Left forelimb (tissue), 1 donor: Measurements from ENCODE around the gene RPS6KA2.
"Not testable (repeated sequence)": the region's sequence is repeated elsewhere in the genome, so short reads cannot be mapped to it uniquely, and the experiment has no call there.

Experiments
- DNase-seq: peaks from one replicate; pipeline ENCODE4 v3.0.0-alpha.2; 2018; ENCODE audit warnings: low spot score

The RPS6KA2 gene

DNA sequence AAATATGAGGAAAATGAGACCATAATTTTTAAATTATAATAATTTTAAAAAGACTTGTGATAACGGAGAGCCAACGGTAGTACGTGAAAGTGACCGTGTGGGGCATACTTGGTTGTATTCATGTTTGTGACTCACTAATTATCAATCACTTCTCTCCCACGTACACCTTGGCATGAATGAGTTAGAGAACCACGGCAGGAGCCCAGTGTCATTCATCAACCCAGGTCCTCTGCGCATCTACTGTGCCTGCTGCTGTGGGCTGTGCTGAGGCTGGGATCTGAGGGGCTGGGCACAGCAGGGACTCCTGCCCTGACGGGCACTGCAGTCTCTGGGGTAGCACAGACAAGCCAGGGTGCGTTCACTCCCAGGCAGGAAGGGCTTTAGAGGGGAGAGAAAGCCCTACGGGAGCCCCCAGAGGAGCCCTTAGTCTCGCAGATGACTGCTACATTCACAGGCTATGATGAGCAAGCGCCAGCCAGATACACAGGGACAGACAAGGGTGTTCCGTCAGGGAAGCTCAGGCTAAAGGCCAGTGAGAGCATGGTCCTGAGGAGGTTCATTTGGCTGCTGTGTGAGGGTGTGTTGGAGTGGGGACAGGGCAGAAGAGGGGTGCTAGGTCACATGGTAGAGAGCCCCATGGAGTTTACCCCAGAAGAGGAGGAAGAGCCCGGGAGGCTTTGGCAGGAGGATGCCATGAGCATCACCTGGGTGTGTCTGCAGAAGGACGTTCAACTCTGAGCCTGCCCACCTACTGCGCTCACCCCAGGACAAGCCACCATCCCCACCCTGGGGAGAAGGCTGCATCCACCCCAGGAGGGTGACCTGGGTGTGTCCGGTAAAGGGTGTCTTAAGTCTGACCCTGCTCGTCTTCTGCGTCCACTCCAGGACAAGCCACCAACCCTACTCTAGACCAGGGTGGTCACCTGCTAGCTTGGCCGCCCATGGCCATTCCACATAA, 8.2 kb upstream of the RPS6KA2 start:
- peak; percentile 60 for DNase-seq

DNA sequence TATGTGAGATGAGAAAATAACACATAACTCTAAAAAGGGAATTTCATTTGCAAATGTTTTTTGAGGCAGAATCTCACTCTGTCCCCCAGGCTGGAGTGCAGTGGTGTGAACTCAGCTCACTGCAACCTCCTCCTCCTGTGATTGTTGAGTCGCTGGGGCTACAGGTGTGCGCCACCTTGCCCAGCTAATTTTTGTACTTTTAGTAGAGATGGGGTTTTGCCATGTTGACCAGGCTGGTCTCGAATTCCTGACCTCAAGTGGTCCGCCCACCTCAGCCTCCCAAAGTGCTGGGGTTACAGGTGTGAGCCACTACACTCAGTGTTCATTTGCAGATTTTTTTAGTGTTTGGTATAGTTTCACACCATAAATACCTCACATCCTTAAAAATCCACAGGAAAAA, 7.5 kb upstream of the RPS6KA2 start:
- not testable (repeated sequence) for DNase-seq

DNA sequence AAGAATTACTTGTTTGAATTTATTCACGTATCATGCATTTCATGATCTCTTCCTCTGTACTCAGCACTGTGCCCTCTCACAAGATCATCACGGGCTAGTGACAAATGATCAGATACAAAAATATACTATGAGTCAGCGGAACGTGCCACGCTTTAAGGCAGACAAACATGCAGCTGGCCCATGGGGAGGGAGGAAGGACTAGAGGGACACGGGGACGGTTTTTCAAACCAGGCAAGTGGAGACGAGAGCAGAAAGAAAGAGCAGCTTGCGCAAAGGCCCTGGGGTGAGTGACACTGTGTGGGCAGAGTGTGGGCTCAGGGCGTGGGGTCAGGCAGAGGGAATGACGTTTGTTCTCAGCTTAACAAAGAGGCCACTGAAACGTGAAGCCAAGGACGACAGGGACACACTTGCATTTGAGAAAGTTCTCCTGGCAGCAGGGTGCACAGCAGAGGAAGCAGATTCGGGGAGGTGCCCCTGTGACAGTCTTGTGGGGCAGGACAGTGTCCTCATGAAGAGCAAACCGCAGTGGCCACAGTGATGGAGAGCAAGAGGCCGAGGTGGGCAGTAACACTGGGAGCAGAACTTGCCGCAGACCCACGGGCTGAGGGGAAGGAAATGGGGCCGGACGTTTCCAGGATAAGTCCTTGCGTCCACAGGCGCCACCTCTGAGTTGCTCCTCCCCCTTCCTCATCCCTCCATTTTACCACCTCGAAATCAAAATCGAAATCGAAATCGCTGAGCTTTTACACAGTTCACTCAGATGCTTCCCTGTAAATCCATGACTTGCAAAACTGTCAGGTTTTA, 6.9 kb upstream of the RPS6KA2 start:
- DNase-seq = peak; percentile 56

DNA sequence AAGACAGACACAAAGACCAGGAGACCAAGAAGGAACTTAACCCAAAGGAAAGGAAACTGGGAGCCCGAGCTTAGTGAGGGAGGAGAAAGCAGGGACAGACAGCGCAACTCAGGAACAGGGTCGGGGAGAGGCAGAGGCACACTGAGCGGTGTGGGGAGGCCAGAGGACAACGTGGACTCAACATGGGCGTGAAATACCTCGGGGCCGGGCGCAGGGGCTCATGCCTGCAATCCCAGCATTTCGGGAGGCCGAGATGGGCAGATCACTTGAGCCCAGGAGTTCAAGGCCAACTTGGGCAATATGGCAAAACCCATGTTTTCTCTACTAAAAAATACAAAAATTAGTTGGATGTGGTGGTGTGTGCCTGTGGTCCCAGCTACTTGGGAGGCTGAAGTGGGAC, 5.7 kb upstream of the RPS6KA2 start:
- peak; percentile 42 for DNase-seq

DNA sequence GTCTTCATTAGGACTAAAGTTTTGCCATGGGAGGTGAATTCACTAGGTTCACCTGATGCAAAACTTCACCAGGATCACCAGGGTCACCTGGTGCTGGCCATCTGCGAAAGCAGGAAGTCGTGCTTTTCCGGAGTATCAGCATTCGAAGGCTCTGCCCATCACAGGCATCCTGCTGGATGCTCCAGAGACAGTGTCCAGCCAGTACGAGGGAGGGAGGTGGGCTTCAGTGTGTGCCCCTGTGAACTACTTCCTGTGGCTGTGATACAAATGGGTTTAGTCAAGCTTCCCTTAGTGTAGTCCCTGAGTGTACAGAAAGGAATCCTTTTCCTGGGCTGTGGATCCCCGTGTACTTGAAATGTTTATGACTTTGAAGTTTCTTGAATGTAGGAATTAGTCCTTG, 3.4 kb upstream of the RPS6KA2 start:
- no peak for DNase-seq

DNA sequence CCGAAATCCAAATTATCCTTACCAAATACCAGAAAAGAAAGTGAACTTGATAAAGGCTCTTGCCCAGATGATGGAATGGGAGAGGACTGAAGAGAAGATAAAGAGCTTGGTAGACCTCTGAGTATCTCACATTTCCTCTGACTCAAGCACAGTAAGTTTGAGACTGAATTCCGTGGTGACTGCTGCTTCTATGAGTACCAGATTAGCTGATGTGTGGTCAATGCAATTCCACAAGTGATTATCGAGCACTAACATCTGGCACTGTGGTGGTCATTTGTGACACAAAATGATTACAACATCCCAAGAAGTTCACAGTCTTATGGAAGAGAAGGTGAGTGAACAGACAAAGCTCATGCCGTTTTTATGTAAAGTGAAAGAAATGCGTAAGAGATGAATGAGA, 2.6 kb upstream of the RPS6KA2 start:
- DNase-seq = no peak

DNA sequence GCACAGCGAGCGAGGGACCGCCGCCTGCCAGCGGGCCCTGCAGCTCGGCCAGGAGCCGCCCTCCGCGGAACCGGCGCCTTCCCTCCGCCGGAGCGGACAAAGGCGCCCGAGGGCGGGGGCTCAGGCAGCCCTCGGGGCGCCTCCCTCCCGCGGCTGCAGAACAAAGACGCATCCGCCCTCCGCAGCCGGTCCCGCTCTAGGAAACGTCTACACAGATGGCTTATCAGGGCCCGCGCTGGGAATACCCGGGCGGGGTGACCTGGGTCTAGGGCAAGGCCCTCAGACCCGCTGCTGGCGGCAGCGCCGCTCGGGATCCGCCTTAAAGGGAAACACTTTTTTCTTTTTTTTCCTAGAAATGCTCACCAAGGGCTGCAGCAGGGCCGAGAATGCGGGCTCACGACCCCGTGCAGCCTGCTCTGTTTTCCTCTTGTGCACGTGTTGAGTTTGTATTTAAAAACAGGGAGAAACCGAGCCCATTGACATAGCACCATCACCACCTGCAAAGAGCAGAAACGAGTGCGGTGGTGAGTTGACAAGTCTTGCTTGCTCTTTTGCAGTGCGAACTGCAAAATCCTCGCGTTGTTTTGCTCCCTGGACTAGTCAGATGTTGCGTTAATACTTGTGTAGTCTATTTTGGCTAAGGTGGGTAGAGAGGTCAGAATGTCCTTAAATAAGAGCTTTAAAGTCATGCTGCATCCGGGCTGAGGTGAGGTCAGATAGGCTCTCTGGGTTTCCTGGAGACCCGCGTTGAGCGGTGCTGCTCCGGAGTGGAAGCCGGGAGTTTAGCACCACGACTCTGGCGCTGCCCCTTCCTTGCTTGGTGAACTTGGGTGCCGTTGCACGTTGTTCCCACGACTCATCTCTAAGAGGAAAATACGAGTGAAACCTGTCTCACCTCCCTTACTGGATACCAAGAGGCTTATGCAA, 1.1 kb upstream of the RPS6KA2 start:
- no peak for DNase-seq

DNA sequence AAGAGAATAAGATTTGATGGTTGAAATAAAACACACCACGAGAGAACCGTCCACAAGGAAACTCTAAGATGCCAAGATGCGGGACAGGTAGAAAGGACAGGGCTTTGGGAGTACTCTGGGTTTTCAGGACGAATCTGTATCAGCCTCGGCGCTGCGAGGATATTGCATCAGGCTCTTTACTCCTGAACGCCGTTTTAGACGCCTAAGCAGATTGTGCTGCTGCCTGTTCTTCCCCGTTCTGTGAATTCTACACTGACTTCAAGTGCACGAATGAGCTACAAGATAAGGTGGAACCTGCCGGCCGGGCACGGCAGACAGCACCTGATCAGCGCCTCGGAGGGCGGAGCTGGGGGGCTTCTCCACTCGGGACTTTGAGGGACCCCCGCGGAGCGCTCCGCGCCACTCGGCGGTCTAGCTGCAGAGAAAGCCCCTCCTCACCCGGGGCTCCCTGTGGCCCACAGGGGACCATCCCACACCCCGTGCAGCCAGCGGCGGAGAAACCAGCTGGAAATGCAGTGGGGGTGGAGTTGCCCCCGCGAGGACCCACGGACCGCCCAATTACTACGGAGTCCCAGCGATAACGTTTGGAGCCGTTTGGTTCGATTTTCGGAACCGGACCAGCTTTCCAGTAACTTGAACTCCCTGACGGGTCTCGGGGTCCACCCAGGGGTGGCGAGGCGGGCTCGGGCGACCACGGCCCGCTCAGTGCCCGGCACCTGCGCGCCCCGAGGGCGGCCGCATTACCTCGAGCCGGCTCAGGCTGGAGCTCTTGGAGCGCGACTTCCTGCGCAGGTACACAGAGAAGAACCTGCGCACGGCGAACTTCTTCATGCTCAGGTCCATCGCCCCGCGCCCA, 646 bp downstream of the RPS6KA2 start:
- no peak for DNase-seq

DNA sequence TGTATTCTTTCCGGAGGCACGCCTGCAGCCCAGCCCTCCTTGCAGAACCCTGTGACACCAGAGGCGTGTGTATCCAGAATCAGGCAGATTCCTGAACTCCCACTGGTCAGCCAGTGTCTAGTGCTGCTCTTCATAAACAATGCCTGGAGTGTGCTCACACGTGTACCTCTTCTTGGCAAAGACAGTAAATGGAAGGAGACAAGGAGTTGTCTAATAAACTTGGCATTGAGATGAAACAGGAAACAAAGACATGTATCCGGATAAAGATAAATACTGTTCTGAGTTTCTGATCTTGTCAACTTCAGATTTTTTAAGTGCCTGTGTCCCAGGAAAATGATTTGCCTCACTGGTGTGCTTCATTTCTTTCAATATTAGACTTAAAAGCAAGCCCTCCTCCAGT, 1.7 kb downstream of the RPS6KA2 start:
- no peak for DNase-seq

DNA sequence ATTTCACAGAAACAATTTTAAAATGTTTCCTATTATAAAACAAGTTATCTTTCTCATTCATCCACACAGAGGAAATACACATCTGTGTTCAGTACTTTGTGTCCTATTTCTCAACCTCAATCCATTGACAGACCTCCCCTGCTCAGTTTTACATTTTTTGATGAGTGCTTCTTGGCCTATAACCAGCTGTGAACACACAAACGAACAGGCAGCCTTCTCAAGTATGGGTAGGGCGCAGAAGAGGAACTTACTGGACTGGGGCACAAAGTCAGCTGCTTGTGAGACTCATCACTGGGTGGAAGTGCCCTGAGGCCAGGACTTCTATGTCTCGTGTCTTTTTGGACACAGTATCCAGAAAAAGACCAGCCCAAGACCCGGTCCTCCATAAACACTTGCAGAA, 2.8 kb downstream of the RPS6KA2 start:
- DNase-seq = no peak

DNA sequence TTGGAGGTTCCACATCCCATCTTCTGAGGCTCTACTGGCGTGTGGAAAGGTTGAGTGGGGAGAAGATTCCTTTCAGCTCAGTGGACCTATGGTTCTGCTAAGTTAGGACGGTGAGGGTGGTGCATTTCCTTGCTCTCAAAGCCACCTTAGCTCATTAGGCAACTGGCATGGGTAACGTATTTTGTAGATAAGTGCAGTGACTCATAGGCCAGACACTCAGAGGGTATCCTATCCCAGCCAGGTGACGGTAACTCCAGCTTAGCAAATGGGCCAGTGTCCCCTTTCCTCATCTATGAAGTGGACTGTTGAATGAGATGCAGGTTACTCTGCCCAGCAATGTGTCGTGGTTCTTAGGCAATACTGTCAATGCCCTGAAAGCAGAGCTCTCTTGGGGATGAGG, 3.7 kb downstream of the RPS6KA2 start:
- DNase-seq = no peak

DNA sequence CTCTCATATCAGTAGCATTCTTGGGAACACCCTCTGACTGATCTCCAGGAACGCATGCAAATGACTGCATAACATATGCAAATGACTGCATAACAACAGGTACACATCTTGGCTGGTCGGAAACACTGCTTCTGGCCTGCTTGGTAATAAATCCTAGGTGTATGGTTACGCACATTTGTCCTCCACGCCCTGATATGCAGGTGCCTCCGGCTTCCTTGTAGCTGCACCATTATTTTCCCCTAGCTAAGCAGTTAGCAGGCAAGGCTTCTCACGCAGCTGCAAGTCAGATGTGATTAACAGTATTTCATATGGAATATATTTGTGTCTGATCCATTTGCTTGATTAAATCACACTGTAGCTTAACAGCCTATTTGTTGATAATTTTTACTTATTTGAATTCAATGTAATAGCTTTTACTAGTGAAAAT, 5.9 kb downstream of the RPS6KA2 start:
- no peak for DNase-seq

DNA sequence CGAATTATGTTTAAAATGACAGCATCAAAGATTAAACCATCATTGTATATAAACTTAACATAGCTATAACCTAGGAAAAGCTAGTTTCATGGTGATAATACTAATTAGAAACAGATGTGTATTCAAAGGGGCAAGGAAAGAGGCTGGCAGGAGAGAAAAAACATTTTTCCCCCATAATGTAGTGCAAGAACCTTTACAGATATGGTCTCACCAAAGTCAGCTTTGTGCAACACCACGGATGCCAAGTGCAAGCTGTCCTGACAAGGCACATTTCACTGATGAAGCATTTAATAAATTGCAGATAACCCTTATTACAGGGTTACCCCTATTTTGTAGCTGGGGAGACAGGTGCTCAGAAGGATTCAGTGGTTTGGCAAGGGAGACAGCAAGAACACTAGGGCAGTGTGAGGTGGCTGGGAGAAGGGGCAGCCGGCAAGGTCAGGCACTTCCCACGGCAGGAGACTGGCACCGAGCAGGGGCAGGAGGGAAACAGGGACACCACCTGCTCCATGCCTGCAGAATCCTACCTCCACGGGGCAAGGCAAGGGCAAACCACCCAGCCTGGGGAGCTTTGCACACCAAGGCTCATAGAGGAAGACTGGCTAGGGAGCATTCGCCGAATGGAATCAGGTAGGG, 6.5 kb downstream of the RPS6KA2 start:
- no peak for DNase-seq

DNA sequence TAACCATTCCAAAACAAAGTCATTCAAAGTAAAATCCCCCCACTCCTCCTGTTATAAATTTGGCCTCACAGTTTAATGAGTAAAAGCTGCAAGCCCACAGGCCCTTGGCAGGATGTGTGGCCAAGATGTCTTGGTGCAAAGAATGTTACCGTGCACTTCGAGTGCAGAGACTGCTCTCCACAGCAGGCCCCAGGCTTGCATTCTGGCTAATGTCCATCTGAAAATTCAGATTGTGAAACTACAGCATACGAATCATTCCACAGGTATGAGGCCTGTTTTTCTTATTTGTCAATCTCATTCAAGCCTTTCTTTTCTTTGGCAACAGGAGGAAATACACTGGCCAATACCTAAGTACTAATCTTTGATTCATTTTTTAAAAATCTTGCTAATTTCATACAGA, 7.1 kb downstream of the RPS6KA2 start:
- no peak for DNase-seq

DNA sequence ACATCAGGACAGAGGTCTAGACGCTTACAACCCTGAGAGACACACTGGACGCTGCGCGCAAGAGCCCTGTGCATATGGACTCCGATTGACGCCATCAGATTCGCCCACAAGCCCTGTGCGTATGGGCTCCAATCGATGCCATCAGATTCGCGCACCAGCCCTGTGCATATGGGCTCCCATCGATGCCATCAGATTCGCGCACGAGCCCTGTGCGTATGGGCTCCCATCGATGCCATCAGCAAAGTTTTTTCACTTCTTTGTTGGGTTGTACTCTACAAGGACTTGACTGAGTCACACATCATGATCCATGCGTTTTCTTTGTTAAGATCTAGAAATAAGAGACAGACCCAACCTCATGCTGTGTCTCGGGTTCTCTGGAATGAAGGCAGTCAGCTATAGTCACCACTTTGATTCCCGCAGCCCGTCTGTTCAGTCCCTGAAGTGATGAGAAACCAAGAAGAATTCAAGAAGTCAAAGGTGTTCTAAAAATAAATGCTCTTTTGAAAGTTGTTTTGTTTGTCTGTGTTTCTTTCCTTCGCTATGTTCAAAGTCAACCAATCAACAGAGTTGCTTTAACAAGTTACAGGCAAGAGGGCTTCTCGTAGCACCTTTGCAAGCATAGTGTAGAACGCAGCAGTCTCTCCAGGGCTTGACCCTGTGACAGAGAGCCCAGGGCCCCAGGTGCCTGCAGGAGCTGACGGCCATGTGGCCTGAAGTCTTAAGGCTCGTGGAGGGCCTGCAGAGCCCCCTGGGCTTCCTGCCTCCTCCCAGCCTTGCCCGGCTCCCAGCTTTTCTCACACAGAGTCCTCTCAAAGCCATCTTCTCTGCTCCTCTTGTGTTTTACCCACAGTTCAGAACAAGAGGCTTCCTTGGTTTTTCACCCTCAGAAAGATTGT, 7.9 kb downstream of the RPS6KA2 start:
- DNase-seq = no peak

DNA sequence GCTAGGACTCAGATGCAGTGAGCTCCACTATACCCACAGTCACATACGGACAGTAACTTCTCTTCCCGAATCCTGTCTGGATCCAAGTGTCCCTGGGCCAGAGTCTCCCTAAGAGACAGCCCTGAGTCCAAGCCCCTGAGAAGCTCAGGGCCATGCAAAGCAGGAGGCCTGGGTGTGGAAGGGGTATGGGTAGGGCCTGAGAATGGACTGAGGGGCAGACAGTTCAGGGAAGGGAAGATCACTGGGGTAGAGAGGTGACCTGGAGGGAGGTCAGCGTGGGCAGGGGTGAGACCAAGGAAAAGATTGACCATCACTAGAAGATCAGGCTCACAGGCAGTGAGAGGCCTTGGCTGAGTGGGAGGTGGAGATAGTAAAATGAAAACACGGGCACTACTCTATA, 8.8 kb downstream of the RPS6KA2 start:
- DNase-seq = no peak

DNA sequence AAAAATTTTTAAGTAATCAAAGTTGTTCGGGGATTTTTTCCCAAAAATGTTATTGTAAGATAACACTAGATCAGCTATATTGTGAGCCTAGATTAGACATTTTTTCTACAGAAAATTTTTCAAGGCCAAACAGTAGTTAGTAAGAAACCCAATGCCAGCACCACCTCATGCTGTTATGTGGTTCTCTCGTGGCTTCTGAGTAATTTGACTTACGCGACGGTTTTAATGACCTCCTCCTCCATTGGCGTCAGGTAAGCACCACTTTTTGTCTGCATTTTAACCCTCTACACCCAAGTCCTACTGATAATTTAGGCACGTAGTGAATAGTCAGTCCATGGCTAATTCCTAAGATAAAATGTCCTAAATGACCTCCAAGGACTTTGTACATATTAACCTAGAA, 9.7 kb downstream of the RPS6KA2 start:
- no peak for DNase-seq

DNA sequence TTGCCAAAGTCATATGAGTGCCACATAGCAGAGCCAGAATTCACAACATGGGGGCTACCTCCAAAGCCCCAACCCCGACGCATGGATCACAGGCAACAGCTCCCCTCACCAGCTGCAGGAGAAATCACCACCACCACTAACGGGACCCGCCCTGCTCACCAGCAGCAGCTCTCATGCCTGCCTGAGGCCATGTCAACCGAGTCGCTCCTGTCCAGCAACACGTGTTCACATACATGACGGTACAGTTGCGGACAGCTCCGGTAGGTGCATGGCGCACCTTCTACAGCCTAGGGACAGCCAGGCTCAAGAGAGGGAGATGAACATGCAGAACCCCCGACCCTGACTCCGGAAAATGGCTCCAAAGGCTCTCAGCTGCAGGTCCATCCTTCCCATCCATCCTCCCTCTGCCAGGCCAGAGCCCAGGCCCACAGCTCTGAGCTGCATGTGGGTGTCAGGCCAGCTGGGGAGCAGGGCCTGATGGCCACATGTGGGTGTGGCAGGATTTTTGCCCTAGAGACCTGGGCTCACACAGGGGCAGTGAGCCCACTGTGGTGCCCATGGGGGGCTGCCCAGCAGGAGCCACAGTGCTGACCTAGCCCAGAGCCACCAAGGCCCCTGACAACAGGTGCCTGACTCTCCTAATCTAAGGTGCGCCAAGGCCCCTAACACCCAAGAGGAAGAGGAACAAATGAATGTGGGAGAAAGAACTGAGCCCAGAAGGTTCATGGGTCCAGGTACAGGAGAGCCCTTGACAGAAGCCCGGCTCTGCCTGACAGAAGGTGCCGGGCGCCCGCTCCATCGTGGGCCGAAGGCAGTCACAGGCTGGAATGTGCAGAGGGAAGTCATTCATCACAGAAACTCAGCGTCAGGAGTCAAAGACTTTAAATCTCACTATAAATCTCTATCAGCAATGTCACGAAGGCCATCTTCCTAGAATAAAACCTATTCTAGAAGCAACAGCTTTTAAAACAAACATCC, 10.5 kb downstream of the RPS6KA2 start:
- no peak for DNase-seq
